C4-2B (cell line): ENCODE measurements around the gene ETFA.

ENCODE experiments used
- ZFX ChIP-seq: fragments of 450-650 bp; IDR thresholded peaks from 2 replicates; pipeline ENCODE4 v1.6.1; 2017
- TF ChIP-seq, protein P1 (sequence below): fragments of 450-650 bp; conservative IDR thresholded peaks from 2 replicates; pipeline ENCODE4 v1.5.1; 2017; ENCODE audit warnings: mild to moderate bottlenecking

GRCh38 chr15:76354823-76355440 lies 43.7 kb upstream of the ETFA start:
- TF ChIP-seq, protein P1, sequence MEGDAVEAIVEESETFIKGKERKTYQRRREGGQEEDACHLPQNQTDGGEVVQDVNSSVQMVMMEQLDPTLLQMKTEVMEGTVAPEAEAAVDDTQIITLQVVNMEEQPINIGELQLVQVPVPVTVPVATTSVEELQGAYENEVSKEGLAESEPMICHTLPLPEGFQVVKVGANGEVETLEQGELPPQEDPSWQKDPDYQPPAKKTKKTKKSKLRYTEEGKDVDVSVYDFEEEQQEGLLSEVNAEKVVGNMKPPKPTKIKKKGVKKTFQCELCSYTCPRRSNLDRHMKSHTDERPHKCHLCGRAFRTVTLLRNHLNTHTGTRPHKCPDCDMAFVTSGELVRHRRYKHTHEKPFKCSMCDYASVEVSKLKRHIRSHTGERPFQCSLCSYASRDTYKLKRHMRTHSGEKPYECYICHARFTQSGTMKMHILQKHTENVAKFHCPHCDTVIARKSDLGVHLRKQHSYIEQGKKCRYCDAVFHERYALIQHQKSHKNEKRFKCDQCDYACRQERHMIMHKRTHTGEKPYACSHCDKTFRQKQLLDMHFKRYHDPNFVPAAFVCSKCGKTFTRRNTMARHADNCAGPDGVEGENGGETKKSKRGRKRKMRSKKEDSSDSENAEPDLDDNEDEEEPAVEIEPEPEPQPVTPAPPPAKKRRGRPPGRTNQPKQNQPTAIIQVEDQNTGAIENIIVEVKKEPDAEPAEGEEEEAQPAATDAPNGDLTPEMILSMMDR = no peak
- TF ChIP-seq ZFX = no peak
